Central memory CD4-positive, alpha-beta T cell (primary cell): ENCODE results near the gene DPT.

ENCODE experiments used
- DNase-seq: peaks from one replicate; pipeline ENCODE4 v3.0.0; 2022

The DPT gene

DNA sequence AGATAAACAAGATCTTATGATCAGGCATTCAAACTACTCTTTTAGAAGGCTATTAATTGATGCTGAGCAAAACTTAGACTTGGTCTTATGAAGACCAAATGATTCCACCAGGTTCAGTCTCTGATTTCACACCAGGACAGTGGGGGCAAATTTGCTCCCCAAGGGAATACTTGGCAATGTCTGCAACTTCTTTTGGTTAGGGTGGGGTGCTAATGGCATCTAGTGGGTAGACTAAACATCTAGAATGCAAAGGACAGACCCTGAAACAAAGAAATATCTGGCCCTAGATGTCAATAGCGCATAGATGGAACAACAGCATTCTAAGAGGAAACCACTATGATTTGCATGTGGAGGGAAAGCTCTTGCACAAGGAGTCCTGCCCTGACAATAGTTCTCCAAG, 30.6 kb downstream of the DPT start:
- DNase-seq, result no peak

DNA sequence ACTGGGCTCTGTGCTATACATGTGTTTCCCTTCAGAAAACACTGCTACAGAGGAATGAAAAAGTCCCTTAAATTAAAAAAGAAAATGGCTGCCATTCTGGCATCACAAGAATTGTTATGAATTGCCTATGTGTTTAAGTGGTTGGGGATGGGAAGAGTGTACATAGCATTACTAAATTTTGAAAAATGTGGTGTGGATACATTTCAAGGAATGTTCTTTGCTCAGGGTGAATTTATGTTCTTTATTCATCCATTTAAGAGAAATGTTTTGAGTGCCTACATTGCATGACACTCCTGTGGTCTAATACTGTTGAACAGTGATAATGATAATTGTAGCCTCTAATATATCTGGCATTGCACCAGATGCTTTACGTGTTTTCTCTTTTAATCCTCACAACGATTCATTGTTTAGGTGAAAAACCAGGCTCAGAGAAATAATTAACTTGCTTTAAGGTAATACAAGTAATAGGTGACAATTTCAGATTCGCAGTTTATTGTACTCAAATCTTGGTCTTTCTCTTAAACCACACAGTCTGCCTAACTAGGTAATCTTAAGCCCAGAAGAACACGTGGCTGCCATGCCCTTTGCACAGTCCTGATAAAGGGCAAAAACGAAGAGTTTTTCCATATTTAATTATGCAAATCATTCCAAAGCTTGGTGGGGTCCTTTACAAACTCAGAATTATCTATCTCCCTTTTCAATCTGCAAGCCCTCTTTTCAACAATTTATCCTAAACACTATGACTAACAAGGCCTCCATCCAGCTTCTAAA, 31.5 kb downstream of the DPT start:
- no peak for DNase-seq

DNA sequence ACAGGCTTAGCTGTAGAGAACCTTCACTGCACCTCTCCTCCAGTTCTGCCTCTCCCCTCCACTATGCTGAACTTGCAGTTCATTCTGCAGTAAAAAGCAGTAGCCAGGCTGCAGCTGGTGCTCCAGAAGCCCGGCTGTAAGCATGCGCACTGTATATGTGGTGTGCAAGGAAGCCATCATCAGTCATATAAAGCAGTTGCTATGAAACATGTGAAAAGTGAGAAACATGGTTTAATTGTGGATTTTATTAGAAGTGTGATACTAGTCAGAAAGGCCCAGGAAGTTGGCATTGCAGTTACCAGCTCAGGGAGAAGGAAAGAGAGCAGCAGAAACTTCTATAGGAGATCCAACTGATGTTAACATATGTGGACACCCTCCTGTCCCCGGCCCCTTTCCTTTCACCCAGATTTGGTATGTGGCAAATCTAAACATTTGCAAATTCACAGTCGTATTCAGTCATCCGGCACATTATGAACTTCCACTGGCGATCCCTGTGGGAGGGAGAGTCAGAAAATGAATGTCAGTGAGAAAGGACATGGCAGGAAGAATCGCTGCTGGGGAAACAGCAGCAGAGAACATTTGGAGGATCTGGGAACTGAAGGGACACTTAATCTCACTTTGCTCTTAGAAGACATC, 32.8 kb downstream of the DPT start:
- no peak for DNase-seq

DNA sequence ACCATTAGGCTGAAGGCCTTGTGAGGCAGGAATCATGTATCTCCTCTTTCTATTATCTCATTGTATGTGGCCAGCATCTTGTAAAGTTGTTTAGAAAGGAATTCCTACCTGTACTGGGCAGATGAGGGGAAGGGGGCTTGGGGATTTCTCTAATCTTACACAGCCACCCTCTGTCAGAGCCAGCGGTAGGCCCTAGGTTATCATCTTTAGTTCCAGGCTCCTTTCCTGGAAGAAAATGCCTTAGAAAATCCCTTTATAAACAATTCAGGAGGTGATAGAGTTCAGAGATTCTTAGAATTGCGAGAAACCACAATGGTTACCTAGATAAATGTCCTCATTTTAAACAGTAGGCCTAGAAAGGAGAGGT, 35.2 kb downstream of the DPT start:
- no peak for DNase-seq

DNA sequence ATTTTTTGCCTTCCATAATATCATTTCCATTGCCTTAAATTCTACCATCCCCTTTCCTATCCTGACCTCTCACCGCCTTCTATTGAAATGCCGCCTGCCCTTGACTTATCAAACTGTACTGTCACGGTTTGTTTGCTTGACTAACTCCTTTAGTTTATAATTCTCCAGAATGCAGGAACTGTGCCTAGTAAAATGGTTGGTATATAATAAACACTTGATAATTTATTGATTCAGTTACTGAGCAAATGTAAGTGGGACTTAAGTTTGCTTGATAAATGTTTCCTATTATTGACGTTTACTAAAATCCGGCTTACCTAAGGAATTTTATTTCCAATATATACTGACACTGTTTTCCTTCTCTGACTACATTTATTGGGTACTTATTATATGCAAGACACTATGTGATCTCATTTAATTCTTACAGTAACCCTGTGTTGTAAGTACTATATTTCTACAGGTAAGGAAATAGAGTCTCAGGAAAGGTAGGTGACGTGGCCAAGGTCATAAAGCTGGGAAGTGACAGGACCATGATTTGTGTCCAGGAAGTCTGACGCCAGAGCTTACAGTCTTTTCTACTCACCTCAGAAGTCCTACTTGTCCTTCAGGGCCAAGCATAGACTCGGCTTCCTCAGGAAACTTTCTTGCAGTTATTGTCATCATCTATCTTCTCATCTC, 35.7 kb downstream of the DPT start:
- no peak for DNase-seq

DNA sequence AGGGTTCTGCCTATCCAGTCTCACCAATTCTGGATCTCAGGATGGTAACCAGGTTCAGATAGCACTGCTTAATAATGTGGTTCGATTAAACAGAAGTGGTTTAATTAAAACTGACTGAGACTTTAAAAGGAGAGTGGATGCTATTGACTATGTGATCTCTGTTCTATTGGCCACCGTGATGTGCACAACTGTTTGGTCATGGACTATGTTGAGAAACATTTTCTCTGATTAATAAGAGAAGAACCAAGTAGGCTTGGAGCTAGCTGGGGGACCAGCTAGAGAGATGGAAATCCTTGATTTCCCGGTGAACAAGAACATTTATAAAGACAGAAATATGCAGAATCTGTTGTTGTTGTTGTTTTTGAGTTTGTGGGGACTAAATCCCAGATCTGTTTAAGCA, 36.5 kb downstream of the DPT start:
- DNase-seq, result no peak

DNA sequence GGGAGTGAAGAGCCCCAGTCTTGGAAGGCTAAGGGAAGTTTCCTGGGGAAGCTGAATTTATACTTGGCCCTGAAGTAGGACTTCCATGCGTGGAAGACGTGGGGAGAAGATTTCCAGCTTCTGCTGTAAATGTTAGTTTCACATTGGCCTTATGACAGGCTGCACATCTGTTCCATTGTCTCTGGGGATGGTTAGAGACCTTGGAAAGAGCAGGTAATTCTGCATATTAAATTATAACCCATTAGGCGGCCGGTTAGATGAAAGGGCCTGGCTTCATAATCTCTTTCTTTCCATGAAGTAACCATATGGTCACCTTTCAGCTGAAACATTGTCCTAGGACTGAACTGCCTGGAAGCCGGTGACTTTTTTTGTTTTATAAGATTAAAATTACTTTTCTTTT, 37.5 kb downstream of the DPT start:
- no peak for DNase-seq

DNA sequence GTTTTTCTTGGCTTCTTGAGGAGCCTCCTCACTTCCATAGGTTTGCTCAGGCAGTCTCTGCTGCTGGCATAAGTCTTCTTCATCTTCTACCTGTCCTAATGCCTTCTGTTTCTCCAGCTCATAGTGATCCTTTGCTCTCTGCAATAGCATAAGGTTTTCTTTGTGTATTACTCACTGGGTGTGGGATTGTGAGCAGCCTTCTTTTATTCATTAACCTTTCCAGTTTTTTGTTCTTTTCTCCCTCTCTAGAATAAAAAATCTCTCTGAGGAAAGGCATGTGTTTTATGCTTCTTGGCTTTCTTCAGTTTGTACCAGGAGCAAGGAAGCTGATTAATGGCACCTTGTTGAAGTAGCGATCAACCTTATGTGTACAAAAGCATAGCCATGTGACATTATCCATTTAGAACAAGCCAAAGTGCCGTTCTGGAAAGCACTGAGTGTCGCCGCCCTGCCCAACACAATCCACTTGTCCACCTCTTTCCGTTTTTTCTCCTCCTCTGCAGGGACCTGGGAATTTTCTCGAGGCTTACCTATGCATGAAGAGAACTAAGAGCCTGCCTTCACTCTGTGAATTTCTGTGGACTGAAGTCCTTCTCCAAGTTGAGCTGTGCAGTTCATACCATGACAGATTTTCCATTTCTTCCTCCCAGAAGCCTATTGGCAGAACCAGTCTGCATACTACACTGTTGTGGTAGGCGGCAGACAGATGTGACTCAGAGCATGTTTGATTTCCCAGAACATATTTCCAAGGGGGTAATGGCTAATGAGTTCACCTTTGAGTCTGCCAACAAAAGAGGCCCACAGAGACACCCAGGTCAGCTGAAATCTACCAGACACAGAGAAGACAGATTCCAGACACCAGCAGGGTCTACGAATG, 39.0 kb downstream of the DPT start:
- DNase-seq, result no peak

DNA sequence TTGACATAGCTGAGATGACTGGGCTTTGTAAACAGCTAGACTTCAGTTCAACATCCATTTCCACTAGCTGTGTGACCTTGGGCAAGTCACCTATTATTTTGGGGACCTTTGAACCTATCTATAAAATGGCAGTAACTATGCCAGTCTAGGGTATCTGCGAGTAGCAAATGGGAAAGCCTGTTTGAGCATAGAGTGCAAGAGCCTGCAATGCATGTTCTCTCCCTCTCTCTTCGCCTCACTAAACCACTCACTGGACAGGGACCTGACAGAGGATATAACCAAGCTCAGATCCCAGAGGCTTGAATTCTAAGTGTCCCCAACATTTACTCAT, 39.7 kb downstream of the DPT start:
- DNase-seq, result no peak

DNA sequence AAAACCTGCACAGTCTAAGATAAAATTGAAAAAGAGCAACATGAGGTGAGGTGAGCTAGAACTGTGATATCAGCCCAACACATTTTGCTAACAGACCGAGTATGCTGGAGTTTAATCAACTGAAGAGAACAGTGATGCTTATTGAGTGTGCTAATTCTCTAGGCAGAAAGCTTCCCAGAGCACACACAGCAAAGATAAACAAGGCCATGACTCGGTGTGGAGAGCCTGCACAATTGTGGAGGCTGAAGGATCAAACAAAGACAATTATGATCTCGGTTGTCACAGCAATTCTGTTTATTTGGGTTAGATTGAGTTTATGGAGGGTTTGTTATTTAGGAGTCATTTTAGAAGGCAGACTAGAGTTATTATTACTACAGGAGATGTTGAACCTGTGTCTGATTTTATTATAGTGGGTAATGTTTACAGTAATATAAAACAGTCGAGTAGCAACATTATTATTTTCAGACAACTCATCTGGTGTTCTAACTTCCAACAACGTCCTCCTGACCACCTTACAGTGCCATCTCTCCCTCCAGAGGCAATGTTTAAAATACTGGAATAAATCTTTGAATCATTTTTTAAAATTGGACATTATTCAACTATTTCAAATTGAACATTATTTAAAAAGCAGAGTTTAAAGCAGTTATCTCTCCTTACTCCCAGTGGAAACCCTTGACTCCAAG, 40.2 kb downstream of the DPT start:
- DNase-seq, result no peak

DNA sequence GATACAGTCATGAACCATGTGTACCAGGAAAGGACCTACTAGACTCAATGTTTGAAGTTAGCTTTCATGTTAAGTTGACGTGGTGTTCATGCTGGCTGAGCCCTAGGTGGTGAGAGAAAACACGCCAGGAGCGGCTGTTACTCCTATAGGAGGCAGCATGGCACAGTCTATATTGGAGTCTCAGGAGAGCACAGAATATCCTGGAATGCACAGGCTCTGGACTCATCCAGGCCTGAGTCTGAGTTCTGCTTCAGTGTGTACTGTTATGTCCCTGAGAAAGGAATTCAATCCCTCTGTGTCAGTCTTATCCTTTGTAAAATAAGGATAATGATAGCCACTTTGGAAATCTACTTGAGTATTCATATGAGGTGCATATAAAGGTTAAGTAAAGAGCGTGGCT, 41.2 kb downstream of the DPT start:
- no peak for DNase-seq

DNA sequence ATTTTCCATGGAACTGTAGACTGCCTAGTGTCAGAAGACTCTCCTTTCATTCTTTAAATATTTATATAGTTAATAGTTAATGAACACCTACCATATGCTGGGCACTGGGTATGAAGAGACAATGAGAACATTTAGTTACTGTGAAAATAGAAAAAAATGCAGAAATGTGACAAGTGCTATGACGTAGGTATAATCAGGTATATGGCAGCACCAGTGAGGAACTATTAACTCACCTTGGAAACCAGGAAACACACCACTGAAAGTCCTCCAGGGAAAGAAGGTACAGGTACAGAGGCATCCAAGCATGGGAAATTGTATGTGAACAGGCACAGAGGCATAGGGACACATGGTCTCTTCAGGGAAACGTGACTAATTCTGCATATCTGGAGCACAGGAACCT, 42.3 kb downstream of the DPT start:
- no peak for DNase-seq

DNA sequence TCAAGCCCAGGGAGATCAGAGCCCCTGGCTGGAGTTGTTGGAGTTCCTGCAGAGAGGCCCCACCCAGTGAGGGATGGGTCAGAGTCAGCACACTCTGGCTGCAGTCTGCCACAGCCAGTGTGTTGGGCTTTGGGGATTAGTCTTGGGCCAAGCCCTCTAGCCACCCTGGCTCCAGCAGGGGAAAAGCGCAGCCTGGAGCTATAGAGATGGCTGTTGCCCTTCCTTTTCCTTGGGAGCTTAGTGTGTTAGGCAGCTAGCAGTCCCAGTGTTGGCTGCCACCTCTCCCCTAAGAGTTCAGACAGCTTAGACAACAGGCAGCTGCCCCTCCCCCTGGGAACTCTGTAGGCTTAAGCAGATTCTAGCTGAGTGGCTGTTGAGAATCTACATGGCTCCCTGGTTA, 45.1 kb downstream of the DPT start:
- no peak for DNase-seq

DNA sequence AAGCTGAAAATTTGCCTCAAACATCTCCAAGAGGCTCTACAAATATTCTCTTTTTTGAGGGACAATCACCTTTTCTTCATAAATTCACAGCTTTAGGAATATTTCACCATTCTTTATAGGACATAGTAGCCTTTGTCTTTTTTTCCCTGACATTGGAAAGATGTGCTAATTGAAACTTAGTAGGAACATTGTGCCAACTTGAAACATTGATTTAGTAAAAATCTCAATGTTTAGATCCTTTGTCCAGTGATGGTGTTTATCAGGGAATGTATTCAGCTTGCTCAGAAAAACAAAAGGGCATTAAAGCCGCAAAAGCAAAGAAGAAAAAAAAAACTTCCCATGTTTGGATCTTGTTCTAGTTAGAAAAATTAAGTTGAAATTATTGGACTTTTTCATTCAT, 52.1 kb downstream of the DPT start:
- DNase-seq, result no peak

DNA sequence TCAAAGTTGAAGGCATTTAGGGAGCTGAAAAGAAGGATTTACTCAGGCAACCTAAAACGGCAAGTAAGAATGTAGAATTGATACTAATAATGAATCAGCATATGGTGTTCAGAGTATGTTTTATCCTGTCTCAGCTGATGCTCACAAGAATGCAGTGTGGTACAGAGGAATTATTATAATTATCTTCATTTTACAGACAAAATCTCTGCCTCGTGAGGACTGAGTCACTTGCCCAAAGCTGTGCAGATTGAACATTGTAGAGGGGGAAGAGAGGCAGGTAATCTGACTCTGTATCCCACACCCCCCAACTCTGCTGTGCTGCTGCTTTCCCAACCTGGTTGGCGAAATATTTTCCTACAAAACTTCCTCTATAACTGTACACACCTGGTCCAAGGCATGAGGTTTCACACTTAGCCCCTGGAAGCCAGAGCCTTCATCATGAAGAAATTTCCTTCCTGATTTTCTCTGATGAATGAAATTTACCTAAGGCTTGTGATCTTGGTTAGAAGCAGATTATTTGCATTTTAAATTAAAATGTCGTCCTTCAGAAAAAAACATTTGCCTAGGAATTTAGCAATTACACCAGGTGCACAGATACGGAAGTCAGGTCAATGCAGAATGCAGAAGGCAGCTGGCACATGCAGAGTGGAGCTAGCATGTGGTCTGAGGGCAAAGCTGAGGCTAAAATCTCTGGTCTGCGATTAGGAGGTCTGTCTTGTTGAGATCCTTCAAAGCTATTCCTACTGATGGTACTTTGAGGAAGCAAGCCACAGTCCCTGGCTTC, 52.8 kb downstream of the DPT start:
- DNase-seq, result no peak

DNA sequence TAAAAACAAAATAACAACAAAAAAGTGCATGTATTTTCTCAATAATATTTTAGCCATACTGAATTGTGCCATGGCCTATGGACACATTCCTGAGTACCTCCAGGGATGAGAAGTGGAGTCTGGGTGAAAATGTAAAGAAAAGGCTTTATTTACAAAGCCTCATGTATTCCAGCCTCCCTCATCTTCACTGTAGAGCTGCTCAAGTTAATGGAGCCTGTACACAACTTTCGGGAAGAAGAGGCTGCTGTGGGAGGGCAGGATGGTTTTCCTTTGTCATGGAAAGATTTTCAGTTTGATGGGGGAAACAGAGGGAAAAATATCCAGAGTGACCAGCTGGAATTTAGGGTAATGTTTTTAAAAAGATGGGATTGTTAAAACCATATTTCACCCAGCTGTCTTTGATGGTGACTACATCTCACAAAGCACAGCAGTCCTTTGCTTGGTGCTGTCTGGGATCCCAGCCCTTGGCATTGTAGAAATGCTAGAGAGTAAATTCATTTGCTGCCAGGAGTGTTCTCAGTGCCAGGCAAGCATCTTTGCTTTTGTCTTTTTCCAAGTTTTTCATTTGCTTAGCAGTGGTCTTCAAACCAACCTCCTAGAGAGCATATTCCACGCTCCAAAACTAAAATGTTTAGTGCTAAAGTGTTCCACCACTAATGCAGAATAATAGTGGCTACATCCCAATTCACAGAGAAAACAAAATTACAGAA, 54.9 kb downstream of the DPT start:
- no peak for DNase-seq

DNA sequence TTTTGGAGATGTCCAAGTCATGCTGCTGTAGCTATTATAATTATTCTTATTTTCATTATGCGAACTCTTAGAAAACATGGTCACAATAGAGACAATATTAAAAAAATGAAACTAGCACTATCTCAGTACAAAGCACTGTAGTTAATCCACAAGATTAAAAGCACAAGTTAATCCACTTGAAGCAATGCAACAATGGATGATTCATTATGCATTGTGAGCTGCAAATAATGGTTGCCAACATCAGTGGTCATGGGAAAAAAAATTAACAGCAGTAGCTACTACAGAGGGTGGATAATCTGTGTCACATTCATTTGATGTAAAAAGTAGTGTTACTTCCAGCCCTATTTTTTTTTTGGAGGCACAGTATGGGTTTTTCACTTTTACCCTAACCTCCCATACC, 56.7 kb downstream of the DPT start:
- no peak for DNase-seq

DNA sequence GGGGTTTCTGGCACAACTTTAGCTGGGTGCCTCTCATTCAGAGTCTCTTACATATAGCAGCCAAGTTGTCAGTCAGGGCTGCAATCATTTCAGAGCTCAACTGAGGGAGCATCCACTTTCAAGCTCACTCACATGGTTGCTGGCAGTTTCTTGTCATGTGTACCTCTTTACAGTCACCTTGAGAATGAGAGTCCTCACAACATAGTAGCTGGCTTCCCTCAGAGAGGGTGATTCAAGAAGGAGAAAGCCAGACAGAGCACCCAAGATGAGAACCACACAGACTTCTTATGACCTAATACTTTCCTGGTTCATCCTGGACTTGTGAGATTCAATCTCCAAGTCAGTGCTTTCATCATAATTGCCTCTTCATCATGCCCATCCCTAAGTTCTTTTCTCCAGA, 57.2 kb downstream of the DPT start:
- DNase-seq, result no peak

DNA sequence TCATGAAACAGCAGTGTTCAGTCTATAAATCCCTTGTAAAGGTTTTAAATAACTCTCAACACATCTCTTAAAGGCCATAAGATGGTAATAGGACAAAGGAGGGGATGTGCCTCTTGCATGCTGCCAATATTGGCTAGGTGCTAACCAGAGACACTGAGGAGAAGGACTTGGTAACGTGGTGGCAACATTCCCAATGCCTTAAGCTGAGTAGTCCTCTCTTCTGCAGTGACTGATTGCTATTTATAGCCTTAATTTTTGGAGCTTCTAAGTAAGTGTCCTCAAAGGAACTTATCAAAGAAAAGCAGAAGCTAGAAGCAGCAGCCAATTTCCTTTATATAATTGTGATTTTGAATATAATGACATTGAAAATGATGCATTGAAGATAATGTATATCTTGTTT, 63.0 kb downstream of the DPT start:
- no peak for DNase-seq

DNA sequence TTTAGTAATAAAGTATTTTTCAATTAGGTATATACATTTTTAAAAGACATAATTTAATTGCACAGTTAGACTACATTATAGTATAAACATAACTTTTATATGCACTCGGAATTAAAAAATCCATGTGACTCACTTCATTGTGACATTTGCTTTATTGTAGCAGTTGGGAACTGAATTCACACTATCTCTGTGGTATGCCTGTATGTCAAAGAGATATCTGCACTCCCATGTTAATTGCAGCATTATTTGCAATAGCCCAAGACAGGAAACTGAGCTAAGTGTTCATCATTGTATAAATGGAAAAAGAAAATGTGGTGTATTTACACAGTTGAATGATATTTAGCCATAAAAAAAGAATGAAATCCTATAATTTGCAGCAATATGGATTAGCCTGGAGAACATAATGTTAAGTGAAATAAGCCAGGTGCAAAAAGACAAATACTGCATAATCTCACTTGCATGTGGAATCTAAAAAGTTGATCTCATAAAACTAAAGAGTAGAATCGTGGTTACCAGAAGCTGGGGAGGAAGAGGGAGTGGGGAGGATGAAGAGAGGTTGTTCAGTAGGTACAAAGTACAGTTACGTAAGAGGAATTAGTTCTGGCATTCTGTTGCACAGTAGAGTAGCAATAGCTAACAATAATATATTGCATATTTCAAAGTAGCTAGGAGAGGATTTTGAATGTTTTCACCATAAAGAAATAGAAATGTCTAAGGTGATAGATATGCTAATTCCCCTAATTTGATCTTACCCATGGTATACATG, 64.8 kb downstream of the DPT start:
- no peak for DNase-seq

DNA sequence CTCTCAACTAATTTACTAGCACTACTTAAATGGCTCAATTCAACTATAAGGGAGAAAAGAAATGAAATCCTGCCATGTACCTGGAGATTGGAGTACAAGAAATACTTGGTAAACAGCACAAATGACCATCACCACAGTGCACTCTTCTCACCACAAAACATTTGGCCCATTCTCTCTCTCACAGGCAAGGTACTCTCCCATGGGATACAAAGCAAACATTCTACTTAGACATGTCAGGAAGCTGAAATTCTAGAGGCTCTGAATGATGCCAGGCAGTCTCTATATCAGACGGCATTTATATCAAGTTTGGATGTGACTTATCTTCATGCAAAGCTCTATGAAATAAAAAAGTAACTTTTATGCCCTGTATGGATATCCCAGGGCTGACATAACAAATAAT, 72.5 kb downstream of the DPT start:
- no peak for DNase-seq
